Measurements from ENCODE around the gene CPEB4.

CPEB4 gene

GRCh38 chr5:173858670-173859407 lies 29.3 kb upstream of the CPEB4 start:
- no peak for DNase-seq (ENCODE audit: low spot score)

- DNase-seq (ENCODE audit: low spot score) = no peak
These were observed 28.6 kb upstream of the CPEB4 start for GRCh38 chr5:173859408-173860159.

- no peak for DNase-seq (ENCODE audit: low spot score)
These were observed 26.1 kb upstream of the CPEB4 start for GRCh38 chr5:173862047-173862477.

- no peak for DNase-seq (ENCODE audit: low spot score)
These were observed 24.8 kb upstream of the CPEB4 start for GRCh38 chr5:173863359-173863758.

GRCh38 chr5:173864126-173865050 lies 23.8 kb upstream of the CPEB4 start:
- DNase-seq (ENCODE audit: low spot score) = no peak

GRCh38 chr5:173866243-173866857 lies 21.8 kb upstream of the CPEB4 start:
- DNase-seq (ENCODE audit: low spot score) = no peak

- no peak for DNase-seq (ENCODE audit: low spot score)
These were observed 21.1 kb upstream of the CPEB4 start for GRCh38 chr5:173866858-173867679.

GRCh38 chr5:173868096-173868880 lies 19.9 kb upstream of the CPEB4 start:
- DNase-seq (ENCODE audit: low spot score) = no peak

- DNase-seq (ENCODE audit: low spot score) = no peak
These were observed 18.8 kb upstream of the CPEB4 start for GRCh38 chr5:173869316-173869715.

- no peak for DNase-seq (ENCODE audit: low spot score)
These were observed 15.2 kb upstream of the CPEB4 start for GRCh38 chr5:173872957-173873305.

GRCh38 chr5:173873306-173873922 lies 14.7 kb upstream of the CPEB4 start:
- DNase-seq (ENCODE audit: low spot score) = no peak

- no peak for DNase-seq (ENCODE audit: low spot score)
These were observed 13.0 kb upstream of the CPEB4 start for GRCh38 chr5:173875189-173875588.

- DNase-seq (ENCODE audit: low spot score) = no peak
These were observed 9.8 kb upstream of the CPEB4 start for GRCh38 chr5:173878224-173878967.

- DNase-seq (ENCODE audit: low spot score) = no peak
These were observed 7.7 kb upstream of the CPEB4 start for GRCh38 chr5:173880306-173880985.

- no peak for DNase-seq (ENCODE audit: low spot score)
These were observed 6.2 kb upstream of the CPEB4 start for GRCh38 chr5:173881811-173882575.

GRCh38 chr5:173882632-173883031 lies 5.5 kb upstream of the CPEB4 start:
- no peak for DNase-seq (ENCODE audit: low spot score)

- no peak for DNase-seq (ENCODE audit: low spot score)
These were observed 4.7 kb upstream of the CPEB4 start for GRCh38 chr5:173883347-173883924.

Measured in CD4-positive, alpha-beta T cell treated with Interleukin-6 at 100 ng/mL for 8 hours (primary cell).